Liver (tissue), 3 donors: ENCODE data around the gene SENP1.

Source experiments
- EGR1 ChIP-seq, 2 donors: IDR thresholded peaks; 2 replicates each; pipeline ENCODE4 v1.6.1; 2016 to 2018; ENCODE audit warnings: antibody characterized with exemption in 2 of 2, low read depth in 2 of 2
- FOXA1 ChIP-seq: IDR thresholded peaks from 2 replicates; pipeline ENCODE4 v1.6.1; 2016; ENCODE audit warnings: antibody characterized with exemption
- GABPA ChIP-seq, 2 donors: IDR thresholded peaks in 1 of 2; conservative IDR thresholded peaks in 1 of 2; 2 replicates each; pipeline ENCODE4 v1.6.1; 2016; ENCODE audit warnings: antibody characterized with exemption in 2 of 2, mild to moderate bottlenecking in 1 of 2, moderate library complexity in 1 of 2
- HNF4A ChIP-seq, 2 donors: conservative IDR thresholded peaks; 2 replicates each; pipeline ENCODE4 v1.6.1; 2016; ENCODE audit warnings: antibody characterized with exemption in 2 of 2, mild to moderate bottlenecking in 2 of 2
- NR2F2 ChIP-seq: IDR thresholded peaks from 2 replicates; pipeline ENCODE4 v1.6.1; 2016; ENCODE audit warnings: antibody characterized with exemption
- RAD21 ChIP-seq, 2 donors: IDR thresholded peaks; 2 replicates each; pipeline ENCODE4 v1.6.1; 2016; ENCODE audit warnings: antibody characterized with exemption in 2 of 2, mild to moderate bottlenecking in 2 of 2
- SP1 ChIP-seq: IDR thresholded peaks from 2 replicates; pipeline ENCODE4 v1.6.1; 2018; ENCODE audit warnings: antibody characterized with exemption, mild to moderate bottlenecking
- TAF1 ChIP-seq: conservative IDR thresholded peaks from 2 replicates; pipeline ENCODE4 v1.6.1; 2016; ENCODE audit warnings: antibody characterized with exemption, mild to moderate bottlenecking
- YY1 ChIP-seq: IDR thresholded peaks from 2 replicates; pipeline ENCODE4 v1.6.1; 2016; ENCODE audit warnings: antibody characterized with exemption, mild to moderate bottlenecking
- TF ChIP-seq, protein P1 (sequence below): fragments of 150-350 bp; IDR thresholded peaks from 2 replicates; pipeline ENCODE4 v1.5.1; 2017; ENCODE audit warnings: improper control_type of control experiment, low read depth, low read length; ENCODE audit not compliant: missing input control
- TF ChIP-seq, protein P2 (sequence below): IDR thresholded peaks from 2 replicates; pipeline ENCODE4 v1.6.1; 2016; ENCODE audit warnings: antibody characterized with exemption, mild to moderate bottlenecking
- TF ChIP-seq, protein P3 (sequence below): IDR thresholded peaks from 2 replicates; pipeline ENCODE4 v1.6.1; 2016; ENCODE audit warnings: antibody characterized with exemption
- TF ChIP-seq, protein P4 (sequence below): IDR thresholded peaks from 2 replicates; pipeline ENCODE4 v1.6.1; 2016; ENCODE audit warnings: antibody characterized with exemption
- TF ChIP-seq, protein P5 (sequence below): IDR thresholded peaks from 2 replicates; pipeline ENCODE4 v1.6.1; 2016; ENCODE audit warnings: antibody characterized with exemption
- donor health status: healthy.
- donor health status: healthy.

DNA sequence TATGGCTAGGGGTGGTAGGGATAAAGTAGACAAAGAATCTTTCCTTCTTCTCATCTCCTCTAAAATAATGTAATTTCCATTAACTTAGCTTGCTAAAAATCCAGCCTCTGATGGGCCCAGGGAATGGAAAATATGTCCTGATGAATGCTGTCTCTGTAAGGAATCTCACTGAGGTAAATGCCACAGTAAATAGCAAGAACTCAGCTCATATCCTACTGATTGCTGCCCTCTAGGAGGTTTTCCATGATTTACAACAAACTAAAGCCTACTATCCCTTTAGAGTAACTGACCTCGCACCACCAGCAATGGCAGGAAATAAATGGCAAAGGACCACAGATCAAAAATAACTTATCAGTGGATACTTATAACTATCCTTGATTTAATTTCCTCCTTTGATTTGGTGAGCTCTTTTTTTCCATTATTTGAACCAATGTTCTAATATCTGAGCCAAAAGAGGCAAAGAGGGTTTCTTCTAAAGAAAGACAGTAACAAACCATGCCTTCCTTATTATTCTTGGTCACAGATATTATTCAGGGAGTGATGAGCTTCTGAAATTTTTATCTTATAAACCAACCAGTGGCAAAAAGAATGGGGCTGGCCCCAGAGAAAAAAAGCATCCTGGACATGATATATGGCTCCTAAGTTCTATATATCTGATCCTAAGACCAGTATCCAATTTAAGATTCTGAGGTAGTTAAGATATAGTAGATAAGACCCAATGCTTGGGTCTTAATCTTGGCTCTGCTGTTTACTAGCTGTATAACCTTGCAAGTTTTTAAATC is 43.8 kb downstream of the SENP1 start:
- TF ChIP-seq, protein P1, sequence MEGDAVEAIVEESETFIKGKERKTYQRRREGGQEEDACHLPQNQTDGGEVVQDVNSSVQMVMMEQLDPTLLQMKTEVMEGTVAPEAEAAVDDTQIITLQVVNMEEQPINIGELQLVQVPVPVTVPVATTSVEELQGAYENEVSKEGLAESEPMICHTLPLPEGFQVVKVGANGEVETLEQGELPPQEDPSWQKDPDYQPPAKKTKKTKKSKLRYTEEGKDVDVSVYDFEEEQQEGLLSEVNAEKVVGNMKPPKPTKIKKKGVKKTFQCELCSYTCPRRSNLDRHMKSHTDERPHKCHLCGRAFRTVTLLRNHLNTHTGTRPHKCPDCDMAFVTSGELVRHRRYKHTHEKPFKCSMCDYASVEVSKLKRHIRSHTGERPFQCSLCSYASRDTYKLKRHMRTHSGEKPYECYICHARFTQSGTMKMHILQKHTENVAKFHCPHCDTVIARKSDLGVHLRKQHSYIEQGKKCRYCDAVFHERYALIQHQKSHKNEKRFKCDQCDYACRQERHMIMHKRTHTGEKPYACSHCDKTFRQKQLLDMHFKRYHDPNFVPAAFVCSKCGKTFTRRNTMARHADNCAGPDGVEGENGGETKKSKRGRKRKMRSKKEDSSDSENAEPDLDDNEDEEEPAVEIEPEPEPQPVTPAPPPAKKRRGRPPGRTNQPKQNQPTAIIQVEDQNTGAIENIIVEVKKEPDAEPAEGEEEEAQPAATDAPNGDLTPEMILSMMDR = no peak
- TF ChIP-seq RAD21 (IDR thresholded peaks at IDR 0.05) (peak; percentile 7 to 17), TAF1 (no peak), EGR1 (IDR thresholded peaks at IDR 0.05; ENCODE audit: low read depth in 2 of 2) (no peak), FOXA1 (no peak), YY1 (no peak), GABPA (IDR thresholded peaks at IDR 0.05 in 1 of 2, conservative IDR thresholded peaks at IDR 0.05 in 1 of 2) (no peak), NR2F2 (no peak), SP1 (no peak), HNF4A (conservative IDR thresholded peaks at IDR 0.05) (no peak)
- TF ChIP-seq, protein P2, sequence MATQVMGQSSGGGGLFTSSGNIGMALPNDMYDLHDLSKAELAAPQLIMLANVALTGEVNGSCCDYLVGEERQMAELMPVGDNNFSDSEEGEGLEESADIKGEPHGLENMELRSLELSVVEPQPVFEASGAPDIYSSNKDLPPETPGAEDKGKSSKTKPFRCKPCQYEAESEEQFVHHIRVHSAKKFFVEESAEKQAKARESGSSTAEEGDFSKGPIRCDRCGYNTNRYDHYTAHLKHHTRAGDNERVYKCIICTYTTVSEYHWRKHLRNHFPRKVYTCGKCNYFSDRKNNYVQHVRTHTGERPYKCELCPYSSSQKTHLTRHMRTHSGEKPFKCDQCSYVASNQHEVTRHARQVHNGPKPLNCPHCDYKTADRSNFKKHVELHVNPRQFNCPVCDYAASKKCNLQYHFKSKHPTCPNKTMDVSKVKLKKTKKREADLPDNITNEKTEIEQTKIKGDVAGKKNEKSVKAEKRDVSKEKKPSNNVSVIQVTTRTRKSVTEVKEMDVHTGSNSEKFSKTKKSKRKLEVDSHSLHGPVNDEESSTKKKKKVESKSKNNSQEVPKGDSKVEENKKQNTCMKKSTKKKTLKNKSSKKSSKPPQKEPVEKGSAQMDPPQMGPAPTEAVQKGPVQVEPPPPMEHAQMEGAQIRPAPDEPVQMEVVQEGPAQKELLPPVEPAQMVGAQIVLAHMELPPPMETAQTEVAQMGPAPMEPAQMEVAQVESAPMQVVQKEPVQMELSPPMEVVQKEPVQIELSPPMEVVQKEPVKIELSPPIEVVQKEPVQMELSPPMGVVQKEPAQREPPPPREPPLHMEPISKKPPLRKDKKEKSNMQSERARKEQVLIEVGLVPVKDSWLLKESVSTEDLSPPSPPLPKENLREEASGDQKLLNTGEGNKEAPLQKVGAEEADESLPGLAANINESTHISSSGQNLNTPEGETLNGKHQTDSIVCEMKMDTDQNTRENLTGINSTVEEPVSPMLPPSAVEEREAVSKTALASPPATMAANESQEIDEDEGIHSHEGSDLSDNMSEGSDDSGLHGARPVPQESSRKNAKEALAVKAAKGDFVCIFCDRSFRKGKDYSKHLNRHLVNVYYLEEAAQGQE = no peak
- TF ChIP-seq, protein P3, sequence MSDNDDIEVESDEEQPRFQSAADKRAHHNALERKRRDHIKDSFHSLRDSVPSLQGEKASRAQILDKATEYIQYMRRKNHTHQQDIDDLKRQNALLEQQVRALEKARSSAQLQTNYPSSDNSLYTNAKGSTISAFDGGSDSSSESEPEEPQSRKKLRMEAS = no peak
- TF ChIP-seq, protein P4, sequence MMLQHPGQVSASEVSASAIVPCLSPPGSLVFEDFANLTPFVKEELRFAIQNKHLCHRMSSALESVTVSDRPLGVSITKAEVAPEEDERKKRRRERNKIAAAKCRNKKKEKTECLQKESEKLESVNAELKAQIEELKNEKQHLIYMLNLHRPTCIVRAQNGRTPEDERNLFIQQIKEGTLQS = no peak
- TF ChIP-seq, protein P5, sequence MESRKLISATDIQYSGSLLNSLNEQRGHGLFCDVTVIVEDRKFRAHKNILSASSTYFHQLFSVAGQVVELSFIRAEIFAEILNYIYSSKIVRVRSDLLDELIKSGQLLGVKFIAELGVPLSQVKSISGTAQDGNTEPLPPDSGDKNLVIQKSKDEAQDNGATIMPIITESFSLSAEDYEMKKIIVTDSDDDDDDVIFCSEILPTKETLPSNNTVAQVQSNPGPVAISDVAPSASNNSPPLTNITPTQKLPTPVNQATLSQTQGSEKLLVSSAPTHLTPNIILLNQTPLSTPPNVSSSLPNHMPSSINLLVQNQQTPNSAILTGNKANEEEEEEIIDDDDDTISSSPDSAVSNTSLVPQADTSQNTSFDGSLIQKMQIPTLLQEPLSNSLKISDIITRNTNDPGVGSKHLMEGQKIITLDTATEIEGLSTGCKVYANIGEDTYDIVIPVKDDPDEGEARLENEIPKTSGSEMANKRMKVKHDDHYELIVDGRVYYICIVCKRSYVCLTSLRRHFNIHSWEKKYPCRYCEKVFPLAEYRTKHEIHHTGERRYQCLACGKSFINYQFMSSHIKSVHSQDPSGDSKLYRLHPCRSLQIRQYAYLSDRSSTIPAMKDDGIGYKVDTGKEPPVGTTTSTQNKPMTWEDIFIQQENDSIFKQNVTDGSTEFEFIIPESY = no peak
